Endodermal cell (in vitro differentiated cells): ENCODE data around the gene RASGRF2. TPM values are rescaled to one million over a fixed set of nuclear protein-coding genes. Genes with fewer than 3 reads are reported as not detected.

Experiments
- DNase-seq: peaks from one replicate; pipeline ENCODE4 v3.0.0-alpha.2; 2017
- H3K27ac ChIP-seq: 2 replicates; pipeline ENCODE4 v1.5.1; 2013; ENCODE audit warnings: mild to moderate bottlenecking, low read depth, low read length, moderate library complexity
- H3K27me3 ChIP-seq: 2 replicates; pipeline ENCODE4 v1.6.1; 2013; ENCODE audit warnings: mild to moderate bottlenecking, low read length, moderate library complexity; ENCODE audit not compliant: insufficient read depth, control insufficient read depth, poor library complexity, severe bottlenecking
- H3K36me3 ChIP-seq: 2 replicates; pipeline ENCODE4 v1.7.0; 2013; ENCODE audit warnings: mild to moderate bottlenecking, low read length, moderate library complexity; ENCODE audit not compliant: control insufficient read depth, insufficient read depth
- H3K4me1 ChIP-seq: one replicate; pipeline ENCODE4 v1.7.0; 2013; ENCODE audit warnings: low read length; ENCODE audit not compliant: control insufficient read depth, insufficient read depth
- H3K4me3 ChIP-seq: 2 replicates; pipeline ENCODE4 v1.5.1; 2013; ENCODE audit warnings: mild to moderate bottlenecking, low read length, moderate library complexity
- H3K9ac ChIP-seq: 2 replicates; pipeline ENCODE4 v1.6.1; 2013; ENCODE audit warnings: mild to moderate bottlenecking, low read length, moderate library complexity; ENCODE audit not compliant: poor library complexity, severe bottlenecking; ENCODE audit errors: extremely low read depth
- H3K9me3 ChIP-seq: 2 replicates; pipeline ENCODE4 v1.6.1; 2013; ENCODE audit warnings: mild to moderate bottlenecking, low read length, moderate library complexity; ENCODE audit not compliant: control insufficient read depth
- H3K27ac Mint-ChIP-seq: 2 replicates; pipeline ENCODE4 v1.8.0; 2020; ENCODE audit warnings: mixed read lengths
- H3K27me3 Mint-ChIP-seq: 2 replicates; pipeline ENCODE4 v1.8.0; 2021; ENCODE audit warnings: mild to moderate bottlenecking, mixed read lengths; ENCODE audit not compliant: insufficient read depth
- H3K36me3 Mint-ChIP-seq: 2 replicates; pipeline ENCODE4 v1.8.0; 2020; ENCODE audit warnings: low read depth, mixed read lengths
- H3K4me1 Mint-ChIP-seq: 2 replicates; pipeline ENCODE4 v1.8.0; 2020; ENCODE audit warnings: mixed read lengths
- H3K4me3 Mint-ChIP-seq: 2 replicates; pipeline ENCODE4 v1.8.0; 2020; ENCODE audit warnings: mild to moderate bottlenecking, moderate library complexity, mixed read lengths
- H3K9me3 Mint-ChIP-seq: 2 replicates; pipeline ENCODE4 v1.8.0; 2020; ENCODE audit warnings: mild to moderate bottlenecking, mixed read lengths
- CTCF ChIP-seq: fragments of 200-600 bp; sonication (generic); conservative IDR thresholded peaks from 2 replicates; pipeline ENCODE4 v1.5.0; 2021; ENCODE audit warnings: antibody characterized with exemption, mild to moderate bottlenecking
- WGBS, 2 experiments: methylation state at CpG; one replicate each; pipeline versions ENCODE4 v1.1.5 to v1.1.7; 2013; ENCODE audit warnings: missing lambda C conversion rate in 2 of 2, mixed read lengths in 1 of 2; ENCODE audit not compliant: insufficient coverage in 1 of 2, insufficient read length in 1 of 2; 5-methylcytosine and 5-hydroxymethylcytosine counted together
- total RNA-seq, 2 donors: library from RNA; stranded (reverse); fragmentation: NEBNext Ultra II Directional in 1 of 2; extraction: Animal tissue kit (Norgen Biotek cat#: 25700) in 1 of 2; gene quantifications; 2 replicates in 1 of 2; 3 replicates in 1 of 2; pipeline ENCODE4 v1.2.1, GENCODE V29; 2021

The RASGRF2 gene
- total RNA-seq, 2 donors from 2014 or later: 0.64 to 14.4 TPM

GRCh38 chr5:81234299-81234698 lies 274.1 kb downstream of the RASGRF2 start:
- H3K36me3 ChIP-seq: peaks cover 4% of the 10 kb centered on the region
- H3K4me1 ChIP-seq: peaks cover 3% of the 10 kb centered on the region
- H3K9me3 Mint-ChIP-seq: no peaks in the 10 kb centered on the region
- H3K36me3 Mint-ChIP-seq: peaks cover 9% of the 10 kb centered on the region
- no peak for DNase-seq
- peaks cover 19% of the 10 kb centered on the region for H3K4me1 Mint-ChIP-seq
- peak overlapping the region; percentile 78 for H3K4me3 Mint-ChIP-seq
- no peaks in the 10 kb centered on the region for H3K27me3 ChIP-seq
- no peaks in the 10 kb centered on the region for H3K27me3 Mint-ChIP-seq
- no peak overlapping the region for H3K27ac ChIP-seq
- peak overlapping the region; percentile 58 for H3K27ac Mint-ChIP-seq
- H3K9ac ChIP-seq: no peak overlapping the region
- H3K9me3 ChIP-seq: no peaks in the 10 kb centered on the region
- no peak for TF ChIP-seq CTCF
- no peak overlapping the region for H3K4me3 ChIP-seq
- 79 to 83% methylated on average over 5 to 7 of the region's 7 CpGs for WGBS, 2 experiments

GRCh38 chr5:81234801-81235200 lies 274.6 kb downstream of the RASGRF2 start:
- Mint-ChIP-seq H3K9me3 (no peaks in the 10 kb centered on the region), H3K4me3 (no peak overlapping the region), H3K27ac (no peak overlapping the region), H3K4me1 (peaks cover 19% of the 10 kb centered on the region), H3K27me3 (no peaks in the 10 kb centered on the region), H3K36me3 (peaks cover 9% of the 10 kb centered on the region)
- no peak overlapping the region for H3K4me3 ChIP-seq
- H3K27me3 ChIP-seq: no peaks in the 10 kb centered on the region
- TF ChIP-seq CTCF: no peak
- H3K9me3 ChIP-seq: no peaks in the 10 kb centered on the region
- no peak overlapping the region for H3K9ac ChIP-seq
- H3K4me1 ChIP-seq: no peaks in the 10 kb centered on the region
- no peak for DNase-seq
- WGBS, 2 experiments: 91 to 100% methylated on average over 1 to 3 of the region's 3 CpGs
- H3K27ac ChIP-seq: no peak overlapping the region
- peaks cover 4% of the 10 kb centered on the region for H3K36me3 ChIP-seq

- H3K4me3 Mint-ChIP-seq: no peak overlapping the region
- Histone ChIP-seq H3K4me1 (no peaks in the 10 kb centered on the region), H3K36me3 (peaks cover 4% of the 10 kb centered on the region), H3K27ac (no peak overlapping the region), H3K4me3 (no peak overlapping the region), H3K9ac (no peak overlapping the region), H3K27me3 (no peaks in the 10 kb centered on the region), H3K9me3 (no peaks in the 10 kb centered on the region)
- WGBS, 2 experiments: 90 to 92% methylated on average over 7 to 10 of the region's 10 CpGs
- H3K9me3 Mint-ChIP-seq: no peaks in the 10 kb centered on the region
- H3K36me3 Mint-ChIP-seq: peaks cover 9% of the 10 kb centered on the region
- TF ChIP-seq CTCF: no peak
- no peak overlapping the region for H3K27ac Mint-ChIP-seq
- no peak for DNase-seq
- peaks cover 19% of the 10 kb centered on the region for H3K4me1 Mint-ChIP-seq
- H3K27me3 Mint-ChIP-seq: no peaks in the 10 kb centered on the region
Observed at GRCh38 chr5:81235287-81236072, 275.3 kb downstream of the RASGRF2 start.
